NCI-H128 (cell line): ENCODE results near the gene ZBTB38.

Experiments used
- DNase-seq: peaks from one replicate; lab custom pipeline; 2025; ENCODE audit not compliant: unreplicated experiment; lab: John Stamatoyannopoulos, UW

The ZBTB38 gene

DNA sequence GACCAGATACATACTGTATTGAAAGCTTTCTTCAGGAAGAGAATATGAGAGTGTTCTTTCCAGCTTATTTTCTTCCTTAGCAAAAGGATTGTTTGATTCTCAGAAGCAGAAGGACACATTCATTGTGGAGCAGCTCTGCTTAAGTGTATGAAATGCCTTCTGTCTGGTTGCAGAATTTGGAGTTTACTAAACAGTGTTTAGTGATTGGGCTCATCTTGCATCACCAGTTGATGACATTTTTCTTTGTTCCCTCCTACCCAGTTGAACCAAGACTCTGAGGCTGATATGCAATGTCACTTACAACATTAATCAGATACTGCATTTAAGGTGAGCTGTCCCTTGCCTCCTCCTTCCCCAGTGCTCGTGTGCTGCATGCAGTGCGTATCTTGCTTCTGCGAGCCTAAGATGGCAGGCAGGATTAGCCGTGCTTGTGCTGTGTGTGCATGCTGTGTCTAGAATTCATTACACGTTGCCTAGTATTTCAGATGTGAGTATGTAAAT is 18.4 kb downstream of the ZBTB38 start:
- no peak for DNase-seq

DNA sequence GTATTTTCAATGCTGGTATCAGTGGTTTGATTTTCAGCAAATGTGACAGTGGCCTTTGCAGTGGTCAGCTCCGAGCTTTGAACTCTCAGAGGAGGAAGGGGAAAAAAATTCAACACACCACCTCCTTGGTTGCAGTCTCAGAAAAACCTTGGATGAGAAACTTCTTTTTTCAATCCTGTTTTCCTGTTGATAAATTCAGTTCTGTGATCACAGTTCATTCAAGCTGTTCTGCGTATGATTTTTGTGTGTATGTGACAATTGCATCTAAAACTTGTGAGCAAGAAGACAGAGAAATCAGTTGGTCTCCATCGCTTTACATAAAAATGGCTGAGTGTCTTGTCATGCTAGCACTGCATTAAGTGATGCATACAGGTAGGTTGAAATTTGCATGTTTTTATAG is 19.2 kb downstream of the ZBTB38 start:
- no peak for DNase-seq

DNA sequence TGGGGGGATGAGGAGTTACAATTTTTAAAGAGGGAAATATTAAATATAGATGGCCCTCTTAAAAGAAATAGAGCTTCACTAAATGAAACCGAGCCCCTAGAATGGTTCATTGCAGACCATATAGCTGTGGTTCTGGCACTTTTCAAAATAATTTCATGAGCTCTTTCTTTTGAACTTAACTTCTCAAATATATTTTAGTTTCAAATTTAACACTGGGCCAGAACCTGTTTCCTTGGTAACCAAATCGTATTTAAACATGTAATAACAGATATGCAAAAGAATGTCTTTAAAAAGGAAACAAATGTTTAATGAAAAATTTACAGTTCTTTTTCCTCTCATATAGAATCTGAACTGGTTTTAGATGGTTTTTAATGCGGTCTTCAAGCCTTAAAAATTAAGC is 20.1 kb downstream of the ZBTB38 start:
- DNase-seq, result no peak

DNA sequence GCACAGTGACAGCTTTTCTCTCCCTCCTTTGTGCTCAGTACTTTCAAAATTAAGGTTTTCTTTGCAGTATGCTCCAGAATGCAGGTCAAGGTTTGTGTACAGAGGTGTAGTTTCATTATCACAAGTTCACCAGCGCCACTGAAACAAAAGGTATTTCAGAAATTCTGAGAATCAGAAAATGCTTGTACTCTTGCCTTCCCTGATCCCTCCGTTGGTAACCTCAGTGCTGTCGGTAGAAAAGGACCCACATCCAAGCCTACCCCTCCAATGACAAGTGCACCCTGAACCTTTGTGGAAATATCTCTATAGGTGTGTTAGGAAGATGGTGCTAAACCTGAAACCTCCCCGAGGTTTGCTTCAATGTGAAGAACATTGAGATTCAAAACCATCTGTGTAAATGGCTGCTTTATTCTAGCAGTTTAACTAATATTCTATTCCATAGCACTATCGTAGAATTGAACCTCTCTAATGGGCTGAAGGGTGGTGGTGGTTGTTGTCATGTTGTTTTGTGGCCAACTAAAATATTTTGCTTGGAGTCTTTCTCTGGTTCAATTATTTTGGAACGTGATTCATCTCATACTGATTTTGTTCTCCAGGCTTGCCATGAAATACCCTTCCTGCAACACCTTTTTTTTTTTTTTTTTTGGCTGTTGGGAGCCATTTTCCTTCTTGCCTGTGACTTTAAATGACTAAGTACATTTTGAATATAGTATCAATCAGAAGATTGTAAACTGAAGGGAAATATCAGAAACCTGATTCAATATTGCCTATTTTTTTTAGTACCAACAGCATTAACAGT is 20.7 kb downstream of the ZBTB38 start:
- DNase-seq, result no peak

DNA sequence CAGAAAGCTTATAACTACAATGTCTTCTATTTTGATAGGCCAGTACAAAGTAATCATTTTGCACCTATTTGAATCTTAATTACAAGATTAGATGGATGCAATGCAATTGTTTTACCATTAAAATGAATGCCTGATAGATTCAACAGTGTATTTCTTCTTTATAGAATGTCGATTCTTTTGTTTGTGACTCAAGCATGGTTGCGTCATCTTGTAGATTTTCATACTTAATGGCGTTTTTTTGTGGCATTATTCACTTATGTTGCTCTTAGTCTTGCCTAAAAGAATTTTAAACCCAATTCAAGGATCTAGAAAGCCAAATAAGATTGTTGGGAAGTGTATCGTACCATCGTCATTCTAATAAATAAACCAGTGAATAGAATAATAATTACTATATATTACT is 21.4 kb downstream of the ZBTB38 start:
- no peak for DNase-seq

DNA sequence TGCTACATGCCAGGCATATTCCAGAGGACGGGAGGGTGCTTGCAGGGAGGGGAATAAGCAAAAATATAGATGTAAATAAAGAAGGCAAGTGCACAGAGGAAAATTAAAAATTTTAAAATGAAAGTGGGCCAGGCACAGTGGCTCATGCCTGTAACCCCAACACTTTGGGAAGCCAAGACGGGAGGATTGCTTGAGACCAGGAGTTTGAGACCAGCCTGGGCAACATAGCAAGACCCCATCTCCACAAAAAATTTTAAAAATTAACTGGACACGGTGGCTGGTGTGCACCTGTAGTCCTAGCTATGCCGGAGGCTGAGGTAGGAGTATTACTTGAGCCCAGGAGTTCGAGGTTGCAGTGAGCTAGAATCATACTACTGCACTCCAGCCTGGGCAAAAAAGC is 22.4 kb downstream of the ZBTB38 start:
- no peak for DNase-seq

DNA sequence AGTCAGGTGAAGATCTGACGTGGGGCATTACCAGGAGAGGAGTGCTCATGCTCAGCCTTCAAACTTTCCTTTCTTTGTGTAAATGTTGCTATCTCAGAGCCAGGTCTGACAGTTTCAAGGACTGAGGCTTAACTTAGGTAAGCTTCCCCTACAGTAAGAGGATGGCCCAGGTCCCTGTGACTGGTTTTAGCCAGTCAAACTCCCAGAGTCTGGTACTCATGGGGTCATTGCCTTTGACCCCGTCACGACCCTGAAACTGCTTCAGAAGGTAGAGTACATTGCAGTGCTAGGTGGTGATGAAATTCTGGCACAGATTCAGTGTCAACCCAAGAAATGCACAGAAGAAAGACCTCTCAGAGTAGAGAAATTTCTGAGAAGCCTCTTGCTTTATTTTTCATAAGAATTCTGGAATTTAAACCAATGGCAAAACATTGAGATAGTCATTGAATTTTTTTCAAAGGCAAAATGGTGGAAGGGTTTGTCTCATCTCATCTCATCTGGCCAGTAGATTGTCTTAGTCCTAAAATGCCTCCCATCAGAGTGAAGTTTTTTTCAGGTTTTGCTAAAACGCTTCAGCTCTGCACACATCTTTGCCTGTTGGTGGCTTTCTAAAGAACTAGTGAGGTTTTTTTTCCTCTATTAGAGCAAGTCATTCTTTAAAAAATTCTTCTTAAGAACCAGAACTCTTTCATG is 23.1 kb downstream of the ZBTB38 start:
- DNase-seq, result no peak

DNA sequence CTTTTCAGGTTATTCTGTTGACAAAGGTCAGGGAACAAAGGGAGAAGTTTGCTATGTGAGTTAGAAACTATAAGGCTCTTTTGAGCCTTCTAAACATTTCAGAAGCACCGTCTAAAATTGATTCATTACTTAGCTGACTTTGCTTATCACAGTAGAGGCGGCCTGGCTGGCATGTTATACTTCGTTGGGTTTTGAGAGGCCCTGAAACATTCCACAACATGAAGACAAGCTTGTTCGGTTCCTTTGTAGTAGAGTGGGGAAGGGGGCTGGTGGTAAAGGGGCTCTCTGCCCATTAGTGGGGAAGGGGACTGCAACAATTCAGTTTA is 23.6 kb downstream of the ZBTB38 start:
- no peak for DNase-seq

DNA sequence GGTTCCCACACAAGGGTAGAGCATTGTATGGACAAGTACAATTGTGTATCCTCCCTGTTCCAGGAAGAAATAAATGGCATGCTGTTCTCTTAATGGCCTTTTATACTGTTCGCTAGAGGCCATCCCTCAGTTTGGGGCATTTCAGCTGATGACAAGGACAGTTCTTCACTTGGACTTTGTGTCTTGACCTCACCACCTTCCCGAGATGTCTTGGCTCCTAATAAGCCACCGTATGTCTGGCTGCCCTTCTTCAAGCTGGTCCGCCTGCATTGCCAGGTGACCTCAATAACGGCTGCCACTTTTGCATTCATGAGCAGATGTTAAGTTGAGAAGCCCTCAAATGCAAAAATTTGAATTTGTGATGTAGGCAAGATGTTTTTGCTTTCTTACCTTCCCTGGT is 24.1 kb downstream of the ZBTB38 start:
- no peak for DNase-seq

DNA sequence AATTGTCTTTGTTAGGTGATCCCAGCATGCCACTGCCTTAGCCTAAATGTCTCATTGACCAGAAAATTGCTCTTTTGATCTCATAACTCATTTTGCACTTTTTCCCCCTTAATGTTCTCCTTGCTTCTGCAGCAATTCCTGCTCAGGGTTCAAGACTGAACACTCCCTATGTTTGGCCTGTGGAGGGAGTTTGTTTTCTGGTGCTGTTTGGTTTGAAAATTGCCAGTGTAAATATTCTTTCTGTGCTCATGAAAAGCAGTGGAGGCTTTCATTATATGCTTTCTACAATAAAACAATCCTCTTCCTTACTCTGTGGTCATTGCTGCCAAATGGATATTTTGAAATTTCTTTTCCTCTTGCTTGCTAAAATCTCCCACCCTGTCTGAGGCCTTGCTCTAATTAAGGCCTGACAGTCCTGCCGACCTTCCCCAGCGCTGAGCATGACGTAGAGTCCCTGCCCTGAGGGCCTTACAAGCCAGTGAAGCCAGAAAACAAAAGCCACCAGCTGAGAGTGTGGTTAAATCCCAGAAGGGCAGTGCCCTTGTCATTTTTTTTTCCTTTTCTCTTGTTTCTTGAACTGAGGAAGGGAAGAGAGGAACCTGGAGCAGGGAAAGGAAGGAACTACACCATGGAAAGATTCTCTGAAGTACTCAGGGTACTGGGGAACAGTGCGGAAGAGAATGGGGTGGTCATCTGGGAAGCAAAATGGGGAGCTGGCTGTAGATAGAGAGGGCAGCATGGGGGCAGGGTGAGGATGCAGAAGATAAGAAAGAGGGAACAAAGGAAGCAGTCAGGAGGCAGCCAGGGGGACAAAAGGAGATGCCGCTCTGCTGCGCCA is 24.8 kb downstream of the ZBTB38 start:
- no peak for DNase-seq

DNA sequence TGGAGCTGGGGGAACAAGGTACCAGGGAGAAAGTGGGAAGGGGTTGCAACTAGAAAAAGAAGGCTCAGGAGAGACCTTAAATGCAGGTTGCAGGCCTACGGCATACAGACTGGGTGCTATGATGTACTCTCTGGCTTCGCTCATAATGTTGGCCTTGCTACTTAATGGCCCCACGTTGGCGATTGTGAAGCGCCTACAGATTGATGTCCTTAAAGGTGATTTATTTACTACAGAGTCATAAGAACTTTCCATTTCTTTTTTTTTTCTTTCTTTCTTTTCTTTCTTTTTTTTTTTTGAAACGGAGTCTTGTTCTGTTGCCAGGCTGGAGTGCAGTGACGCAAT is 25.4 kb downstream of the ZBTB38 start:
- no peak for DNase-seq

DNA sequence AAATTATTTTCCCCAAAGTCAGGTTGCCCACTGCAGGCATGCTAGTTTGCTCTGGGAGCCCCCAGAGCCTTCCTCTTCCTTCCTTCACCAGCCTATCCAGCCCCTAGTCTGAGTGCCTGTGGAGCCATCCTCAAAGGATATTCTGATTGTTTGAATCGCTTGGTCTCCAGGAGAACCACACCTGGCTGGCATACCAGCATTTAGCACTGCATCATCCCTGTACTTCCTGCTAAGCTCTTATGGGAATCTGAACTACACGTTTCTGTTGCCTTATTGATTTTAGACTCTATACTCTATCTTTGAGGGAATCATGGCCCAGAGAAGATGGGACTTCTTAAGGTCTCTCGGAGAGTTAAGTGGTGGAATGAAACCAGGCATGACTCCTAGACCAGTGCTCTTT is 26.3 kb downstream of the ZBTB38 start:
- DNase-seq, result no peak

DNA sequence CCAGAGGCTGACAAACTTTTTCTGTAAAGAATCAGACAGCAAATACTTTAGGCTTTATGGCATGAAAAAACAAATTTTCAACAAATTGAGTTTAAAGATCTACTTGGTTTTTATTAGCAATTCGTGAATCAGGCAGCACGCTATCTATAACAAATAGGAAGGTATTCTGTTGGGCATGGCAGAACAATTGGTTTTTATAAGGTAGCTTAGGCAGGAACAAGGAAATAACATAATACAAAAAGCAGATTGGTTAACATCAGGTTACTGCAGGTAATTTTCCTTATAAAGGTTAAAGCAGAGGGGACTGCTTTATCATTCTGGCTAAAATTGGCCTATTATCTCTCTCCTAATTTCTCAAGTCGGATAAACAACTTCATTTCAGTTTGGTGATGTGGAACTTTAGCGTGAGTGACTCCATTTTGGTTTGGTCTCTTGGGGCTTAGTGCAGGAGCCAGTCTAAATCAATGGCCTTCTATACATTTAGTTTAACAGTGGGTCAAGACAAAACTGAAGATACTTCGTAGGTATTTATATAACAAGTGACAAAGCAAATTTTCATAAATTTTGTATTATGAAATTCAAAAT is 26.8 kb downstream of the ZBTB38 start:
- no peak for DNase-seq

DNA sequence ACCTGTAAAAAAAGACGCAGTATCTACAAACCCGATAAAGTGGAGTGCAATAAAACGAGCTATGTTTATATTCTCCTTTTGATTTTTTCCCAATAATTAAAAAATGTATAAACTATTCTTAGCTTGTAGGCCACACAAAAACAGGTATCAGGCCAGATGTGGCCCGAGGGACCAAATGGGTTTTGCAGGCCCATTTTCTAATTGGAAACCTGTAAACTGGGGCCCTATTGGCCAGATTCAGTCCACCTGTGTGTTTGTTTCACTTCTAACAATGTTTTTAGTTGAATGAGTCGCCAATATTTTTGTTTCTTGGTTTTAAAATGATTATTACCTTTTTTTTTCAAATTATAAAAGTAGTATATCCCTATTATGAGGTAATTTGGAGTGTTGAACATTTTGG is 29.7 kb downstream of the ZBTB38 start:
- no peak for DNase-seq

DNA sequence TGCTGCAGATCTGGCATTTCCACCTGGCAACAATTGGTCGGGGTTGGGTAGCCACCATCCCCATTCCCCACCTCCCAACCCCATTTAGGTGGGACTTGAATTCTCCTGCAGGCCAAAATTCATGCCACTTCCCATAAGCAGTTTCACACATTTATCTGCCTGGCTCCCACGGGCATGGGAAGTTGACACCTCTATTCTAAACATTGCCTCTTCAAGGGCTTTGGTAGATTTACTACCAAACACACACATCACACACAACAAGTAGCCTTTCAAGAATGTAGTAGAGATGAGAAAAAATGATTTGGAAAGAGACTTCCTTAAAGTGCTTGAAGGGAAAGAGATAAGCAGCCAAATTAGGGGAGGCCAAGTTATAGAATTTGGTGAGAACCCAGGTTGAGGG is 30.9 kb downstream of the ZBTB38 start:
- no peak for DNase-seq

DNA sequence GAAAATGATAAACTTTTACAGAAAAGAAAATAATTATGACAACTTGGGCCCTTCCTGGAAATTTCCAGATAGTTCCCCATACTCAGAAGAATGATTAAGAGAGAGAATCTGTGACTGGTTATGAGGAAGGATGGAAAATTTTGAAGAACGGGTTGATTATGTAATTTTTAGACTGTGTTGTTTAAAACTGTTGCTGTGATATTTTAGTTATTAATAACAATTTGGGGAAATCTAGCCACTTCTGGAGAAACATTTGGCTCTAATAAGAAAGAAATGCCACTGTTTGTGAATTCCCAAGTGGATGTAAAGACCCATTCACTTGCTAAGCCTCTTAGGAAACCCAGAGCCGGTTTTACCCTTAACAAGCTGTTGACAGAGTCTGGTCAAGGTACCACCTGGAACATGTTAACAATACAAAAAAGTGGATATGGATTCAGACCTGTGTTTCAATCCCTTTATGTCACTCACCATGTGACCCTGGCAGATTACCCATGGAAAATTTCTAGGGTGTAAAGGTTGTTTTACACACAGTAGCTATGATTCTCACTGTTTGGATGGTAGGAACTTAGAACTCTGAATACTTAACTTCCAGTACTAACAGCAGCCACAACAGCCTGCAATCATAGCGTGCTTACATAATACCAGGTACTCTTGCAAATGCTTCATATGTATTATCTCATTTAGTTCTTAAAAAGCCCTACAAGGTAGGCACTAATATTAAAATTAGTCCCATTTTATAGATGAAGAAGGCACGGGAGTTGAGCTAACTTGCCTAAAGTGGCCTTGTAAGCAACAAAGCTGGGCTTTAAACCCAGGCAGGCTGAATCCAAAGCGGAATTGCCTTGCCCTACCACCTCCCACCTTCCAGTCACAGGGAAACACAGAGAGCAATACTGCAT is 32.0 kb downstream of the ZBTB38 start:
- DNase-seq, result no peak

DNA sequence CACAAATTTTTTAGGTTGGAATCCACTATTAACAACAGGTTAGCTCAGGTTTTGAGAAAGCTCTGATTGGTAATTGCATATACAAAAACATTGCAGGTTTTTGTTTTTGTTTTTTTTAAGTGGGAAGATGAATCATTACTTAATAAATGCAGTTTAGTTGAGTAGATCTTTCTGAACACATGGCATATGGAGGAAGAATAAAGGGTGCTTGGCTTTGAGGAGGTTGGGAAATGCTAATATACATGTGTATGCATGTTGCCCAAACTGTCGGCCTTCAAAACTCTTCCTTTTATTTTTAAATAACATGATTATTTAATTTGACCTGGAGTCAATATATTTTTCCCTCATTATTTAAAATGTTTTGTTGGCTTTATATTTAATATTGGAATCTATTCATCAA is 32.8 kb downstream of the ZBTB38 start:
- DNase-seq, result no peak

DNA sequence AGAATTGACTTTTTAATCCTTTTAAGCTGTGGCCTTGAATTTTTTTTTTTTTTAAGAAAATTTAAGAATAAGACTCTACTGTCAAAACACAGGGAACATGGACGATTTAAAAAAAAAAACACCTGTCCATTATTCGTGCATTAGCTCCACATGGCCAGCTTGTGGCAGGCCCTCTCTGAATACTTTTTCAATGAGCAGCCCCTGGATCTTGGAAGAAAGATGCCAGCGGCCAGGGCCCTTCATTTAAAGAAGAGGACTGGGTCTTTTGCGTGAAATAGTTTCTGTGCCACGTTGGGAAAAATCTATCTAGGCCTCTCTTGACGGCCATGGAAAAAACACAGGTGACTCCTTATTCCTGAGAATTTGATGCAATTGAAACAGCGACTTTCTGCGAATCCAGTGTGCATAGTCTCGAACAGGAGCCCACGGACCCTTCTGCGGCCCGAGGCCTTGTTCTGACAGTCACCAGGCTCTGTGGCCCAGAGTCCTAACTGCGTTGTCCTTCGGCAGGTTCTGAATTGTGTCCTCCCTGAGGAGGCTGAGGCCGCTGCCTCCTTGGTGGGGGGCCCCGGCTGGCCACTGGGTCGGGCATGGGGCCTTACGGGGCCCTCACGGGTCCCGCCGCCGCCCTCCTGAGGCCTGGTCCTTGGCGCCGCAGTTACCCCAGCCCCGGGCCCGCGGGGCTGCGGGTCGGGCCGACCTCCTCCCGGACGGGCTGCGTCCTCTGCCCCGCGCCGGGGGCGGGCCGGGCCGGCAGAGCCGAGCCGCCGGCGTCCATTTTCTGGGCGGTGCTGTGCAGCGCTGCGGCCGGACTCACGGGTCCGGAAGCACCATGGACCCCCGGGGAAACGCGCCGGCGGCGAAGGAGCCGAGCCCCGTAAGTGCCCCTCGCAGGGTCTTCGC is 33.5 kb downstream of the ZBTB38 start:
- DNase-seq, result no peak

DNA sequence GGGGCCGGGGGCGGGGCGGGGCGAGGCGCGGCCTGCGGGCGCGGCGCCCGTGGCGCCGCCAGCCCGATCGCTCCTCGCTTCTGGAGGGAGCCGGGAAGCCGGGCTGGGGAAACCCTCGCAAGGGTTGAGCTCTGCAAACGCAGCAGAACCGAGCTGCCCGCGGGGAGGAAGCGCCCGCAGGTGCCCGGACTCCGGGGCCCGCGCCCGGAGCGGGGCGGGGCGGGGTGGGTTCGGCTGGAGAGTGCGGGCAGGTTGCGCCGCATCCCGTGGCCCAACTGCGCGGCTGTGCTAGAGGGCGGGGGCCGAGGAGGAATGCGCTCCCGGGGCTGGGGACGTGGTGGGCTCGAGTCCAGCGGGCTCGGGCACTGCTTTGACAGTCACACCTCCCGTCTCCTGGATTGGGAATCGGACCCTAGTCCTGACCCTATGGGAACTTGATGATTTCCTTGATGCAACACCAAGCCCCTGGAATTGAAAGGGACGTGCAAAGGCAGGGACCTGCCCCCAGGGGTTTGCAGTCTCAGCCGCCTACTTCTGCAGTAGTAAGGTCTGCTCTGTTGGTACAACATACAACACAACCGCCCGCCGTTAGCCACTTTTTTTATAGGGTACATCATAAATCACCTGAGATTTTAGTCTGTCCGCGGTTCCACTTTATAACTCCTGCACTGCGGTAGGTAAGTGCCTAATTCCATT is 34.3 kb downstream of the ZBTB38 start:
- no peak for DNase-seq
